COLO829 (cell line): ENCODE data around the gene SLC44A2.
"Not testable (repeated sequence)": the region's sequence is repeated elsewhere in the genome, so short reads cannot be mapped to it uniquely, and the experiment has no call there.

Experiments used
- DNase-seq: peaks from one replicate; pipeline ENCODE4 v3.0.0; 2012; ENCODE audit warnings: low spot score

The SLC44A2 gene

DNA sequence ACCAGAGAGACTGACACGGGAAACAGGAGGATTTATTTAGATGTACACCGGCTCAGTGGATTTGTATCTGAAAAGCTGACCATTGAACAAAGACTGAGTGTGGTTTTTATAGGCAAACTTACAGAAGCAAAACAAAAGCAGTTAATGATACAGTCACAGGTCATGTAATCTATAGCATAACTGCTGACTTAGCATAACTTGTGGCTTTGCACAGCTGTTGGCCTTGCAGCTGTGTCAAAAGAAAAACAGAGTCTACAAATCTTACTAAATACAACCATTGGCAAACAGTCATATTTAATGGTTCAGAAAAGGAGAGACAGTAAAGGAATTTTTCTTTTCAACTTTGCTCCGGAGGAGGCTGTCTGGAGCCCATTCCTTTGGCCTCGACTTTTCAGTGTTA, 26.5 kb downstream of the SLC44A2 start:
- no peak for DNase-seq

DNA sequence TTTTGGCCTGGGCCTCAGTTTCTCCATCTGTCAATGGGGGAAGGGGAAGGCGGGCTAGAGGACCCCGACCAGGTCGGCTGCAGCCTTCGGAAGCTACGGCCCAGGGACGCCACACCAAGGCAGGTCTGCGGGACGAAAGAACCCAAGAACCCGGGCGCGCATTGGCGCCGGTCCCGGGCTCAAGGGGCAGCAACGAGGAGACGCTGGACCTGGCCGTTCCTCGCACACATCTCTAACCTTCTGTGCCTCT, 28.1 kb downstream of the SLC44A2 start:
- DNase-seq: no peak

DNA sequence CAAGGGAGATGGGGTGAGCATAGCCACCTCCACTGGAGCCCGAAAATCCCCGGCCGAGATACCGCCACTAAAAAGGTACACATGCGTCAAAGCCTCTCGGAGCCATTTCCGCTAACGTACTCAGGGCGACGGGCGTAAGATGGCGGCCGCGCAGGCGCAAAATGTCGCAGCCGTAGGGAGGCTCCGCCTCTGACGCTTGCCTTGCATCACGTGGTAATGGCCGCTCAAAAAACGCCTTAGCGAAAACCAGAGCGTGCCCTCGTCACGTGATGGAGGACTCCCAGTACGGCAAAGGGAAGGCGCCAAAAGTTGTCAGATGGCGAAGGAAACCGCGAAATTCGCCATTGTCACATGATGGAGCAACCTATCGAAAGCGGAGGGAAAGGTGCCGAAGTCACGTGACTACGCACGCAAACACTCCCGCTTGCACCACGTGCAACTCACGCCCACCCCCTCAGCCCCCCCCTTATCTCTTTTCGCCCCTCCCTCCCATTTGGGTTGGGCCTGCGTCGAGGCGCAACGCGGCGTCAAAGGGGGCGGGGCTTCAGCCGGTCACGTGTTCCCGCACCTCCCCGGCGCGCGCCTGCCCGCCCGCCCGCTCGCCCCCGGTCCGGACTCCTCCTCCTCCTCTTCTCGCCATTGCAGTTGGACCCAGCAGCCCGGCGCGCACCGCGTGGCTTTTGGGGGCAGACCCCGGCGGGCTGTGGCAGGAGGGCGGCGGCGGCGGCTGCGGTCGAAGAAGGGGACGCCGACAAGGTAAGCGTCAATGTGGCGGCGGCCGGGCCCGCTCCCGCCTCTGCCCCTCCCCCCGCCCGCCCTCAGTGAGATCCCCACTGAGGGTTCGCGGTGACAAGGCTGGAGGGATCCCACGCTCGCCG, 28.6 kb downstream of the SLC44A2 start, which contains the start of gene ILF3:
Gene ILF3, plus strand, starts transcription at position 615 of the 878 bp plus-strand sequence. CDS start 16,260 bp downstream, outside the sequence.
- DNase-seq: peak; percentile 99

DNA sequence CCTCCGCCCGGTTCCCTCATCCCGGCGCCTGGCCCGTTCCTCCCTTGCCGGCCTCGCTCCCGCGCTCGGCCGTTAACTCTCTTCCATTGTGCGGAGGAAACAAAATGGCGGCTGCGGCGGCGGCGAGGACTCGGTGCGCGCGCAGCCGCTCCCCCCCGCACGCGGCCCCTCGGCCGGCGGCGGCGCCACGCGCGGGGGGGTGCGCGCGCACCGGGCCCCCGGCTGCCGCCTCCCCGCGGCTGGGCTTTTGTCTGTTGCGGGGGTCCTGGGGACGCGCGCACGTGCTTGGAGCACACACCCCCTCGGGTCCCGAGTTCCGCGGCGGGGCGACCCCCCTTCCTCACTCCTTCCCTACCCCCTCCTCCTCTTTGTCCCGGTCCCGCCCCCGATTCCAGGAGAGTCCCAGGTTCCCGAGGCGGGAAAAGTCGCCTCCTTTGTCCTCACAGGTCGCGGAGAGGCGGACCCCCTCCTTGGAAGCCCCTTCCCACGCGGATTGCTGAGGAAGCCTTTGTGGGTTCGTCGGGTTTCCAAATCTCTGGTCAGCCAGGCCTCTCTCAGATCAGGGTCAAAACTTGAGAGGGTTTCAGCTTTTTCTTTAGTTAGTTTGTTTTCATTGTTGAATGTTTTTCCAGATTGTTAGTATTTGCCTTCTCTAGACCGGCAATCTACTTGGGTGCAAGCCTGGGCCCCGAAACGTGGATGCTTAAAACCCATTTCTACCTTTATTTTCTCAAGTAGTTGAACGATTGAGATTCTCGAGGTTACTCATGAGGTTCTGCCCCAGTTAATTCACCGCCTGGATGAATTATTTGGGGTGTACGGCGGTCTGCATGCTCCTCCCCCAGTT, 29.5 kb downstream of the SLC44A2 start:
- DNase-seq: peak; percentile 48

DNA sequence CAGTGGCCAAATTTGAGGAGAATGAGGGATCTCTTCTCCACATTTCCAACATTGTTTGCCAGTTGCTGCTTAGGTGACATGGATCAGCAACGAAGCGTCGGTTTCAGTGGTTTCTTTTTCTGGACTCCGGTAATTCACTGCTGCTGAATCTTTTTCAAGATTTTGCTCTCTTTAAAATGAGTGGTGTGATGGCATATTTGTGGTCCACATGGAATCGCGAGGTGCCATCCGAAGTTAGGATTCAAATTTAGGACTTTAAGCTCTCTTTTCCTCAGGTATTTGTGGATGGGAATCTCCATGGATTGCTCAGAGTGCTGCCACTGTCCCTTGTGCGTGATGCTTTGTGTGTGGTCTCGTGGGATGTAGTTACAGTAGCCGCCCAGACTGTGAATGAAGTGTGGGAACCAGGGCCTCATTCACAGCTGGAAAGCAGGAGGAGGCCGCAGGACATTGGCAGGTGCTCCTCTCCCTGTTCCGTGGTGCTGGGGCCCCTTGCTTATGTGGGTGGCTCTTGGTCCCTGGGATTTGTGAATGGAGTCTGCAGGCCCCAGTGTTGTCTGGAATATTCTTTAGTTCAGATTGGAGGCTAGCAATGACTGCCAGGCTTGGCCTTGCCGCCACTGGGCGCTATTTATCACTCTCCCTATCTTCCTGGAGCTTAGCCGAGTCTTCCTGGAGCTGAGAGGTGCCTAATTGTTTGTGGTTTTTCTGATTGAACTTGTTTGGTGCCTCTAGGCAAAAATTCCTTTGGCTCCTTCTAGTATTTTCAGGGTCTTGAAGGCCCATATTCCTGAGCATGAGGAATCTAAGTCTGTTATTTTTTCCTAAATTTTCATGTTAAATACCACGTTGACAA, 30.3 kb downstream of the SLC44A2 start:
- DNase-seq: no peak

DNA sequence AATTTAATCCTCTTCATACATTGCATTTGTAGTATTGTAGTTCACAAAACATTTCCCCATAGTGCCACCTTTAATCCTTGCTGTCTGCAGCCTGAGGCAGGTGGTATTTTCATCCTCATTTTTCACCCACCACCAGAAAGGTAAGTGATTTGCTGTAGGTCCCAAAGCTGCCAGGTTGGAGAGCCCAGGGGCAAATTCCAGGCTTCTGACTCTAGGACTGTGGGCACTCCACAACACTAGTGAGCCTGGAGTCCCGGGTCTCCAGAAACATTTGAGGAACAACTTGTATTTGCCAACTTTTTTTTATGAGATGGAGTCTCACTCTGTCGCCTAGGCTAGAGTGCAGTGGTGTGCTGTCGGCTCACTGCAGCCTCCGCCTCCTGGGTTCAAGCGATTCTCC, 35.0 kb downstream of the SLC44A2 start:
- DNase-seq: no peak

DNA sequence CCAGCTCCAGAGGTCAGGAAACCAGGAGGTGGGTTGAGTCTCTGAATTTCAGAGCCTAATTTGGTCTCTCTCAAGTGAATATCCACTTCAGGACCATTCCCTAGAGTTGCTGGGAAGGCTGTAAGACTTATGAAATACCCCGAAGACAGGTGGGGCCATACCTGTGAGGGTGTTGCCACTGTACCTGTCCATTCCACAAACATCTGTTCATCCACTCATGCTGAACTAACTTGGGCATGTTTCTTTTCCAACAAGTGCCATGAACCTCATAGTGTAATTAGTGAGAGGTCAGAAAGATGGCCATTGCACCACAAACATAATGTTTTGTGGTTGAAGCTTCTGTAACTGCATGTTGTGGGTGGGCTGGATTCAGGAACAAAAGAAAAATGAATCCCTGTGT, 36.6 kb downstream of the SLC44A2 start:
- DNase-seq: no peak

DNA sequence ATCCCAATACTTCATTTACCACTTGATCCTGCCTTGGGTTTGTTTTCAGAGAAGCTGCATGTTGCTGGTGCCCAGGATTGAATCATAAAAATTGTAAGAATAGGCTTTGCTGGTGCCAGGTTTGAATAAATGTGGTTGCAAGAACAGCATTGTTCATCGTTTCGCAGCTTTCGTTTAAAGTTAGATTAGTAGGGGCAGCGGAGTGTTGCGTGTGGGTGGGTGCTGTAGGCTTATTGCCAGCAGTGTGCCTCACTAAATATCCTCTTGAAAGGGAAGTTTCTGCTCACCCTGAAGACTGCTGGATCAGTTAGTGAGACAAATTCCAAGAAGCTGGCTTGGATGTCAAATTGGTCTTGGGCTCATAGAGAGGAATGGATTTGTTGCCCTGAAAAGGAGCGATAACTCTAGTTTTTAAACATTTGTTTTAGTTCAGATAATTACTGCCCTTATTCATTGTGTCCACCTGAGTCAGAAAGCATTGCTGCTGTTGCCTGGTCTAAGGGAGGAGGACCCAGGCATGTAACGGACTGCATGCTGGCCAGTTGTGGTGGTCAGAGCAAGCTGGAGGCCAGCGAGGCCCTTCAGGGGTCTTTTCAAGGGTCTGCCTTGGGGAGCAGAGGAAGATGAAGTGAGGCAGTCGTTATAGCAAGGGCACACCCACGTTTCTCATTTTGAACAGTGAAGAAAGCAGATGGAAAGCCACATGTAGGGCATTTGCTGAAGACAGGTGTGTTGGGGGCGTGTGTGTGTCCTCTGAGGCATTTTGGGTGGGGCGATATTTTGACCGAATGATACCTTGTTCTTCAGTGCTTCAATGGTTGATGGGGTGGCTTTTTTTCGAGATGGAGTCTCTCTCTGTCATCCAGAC, 37.3 kb downstream of the SLC44A2 start:
- DNase-seq: no peak

DNA sequence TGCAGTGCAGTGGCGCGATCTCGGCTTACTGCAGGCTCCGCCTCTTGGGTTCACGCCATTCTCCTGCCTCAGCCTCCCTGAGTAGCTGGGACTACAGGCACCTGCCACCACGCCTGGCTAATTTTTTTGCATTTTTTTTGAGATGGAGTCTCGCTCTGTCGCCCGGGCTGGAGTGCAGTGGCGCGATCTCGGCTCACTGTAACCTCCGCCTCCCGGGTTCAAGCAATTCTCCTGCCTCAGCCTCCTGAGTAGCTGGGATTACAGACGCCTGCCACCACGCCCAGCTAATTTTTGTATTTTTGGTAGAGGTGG, 37.9 kb downstream of the SLC44A2 start:
- not testable (repeated sequence) for DNase-seq

DNA sequence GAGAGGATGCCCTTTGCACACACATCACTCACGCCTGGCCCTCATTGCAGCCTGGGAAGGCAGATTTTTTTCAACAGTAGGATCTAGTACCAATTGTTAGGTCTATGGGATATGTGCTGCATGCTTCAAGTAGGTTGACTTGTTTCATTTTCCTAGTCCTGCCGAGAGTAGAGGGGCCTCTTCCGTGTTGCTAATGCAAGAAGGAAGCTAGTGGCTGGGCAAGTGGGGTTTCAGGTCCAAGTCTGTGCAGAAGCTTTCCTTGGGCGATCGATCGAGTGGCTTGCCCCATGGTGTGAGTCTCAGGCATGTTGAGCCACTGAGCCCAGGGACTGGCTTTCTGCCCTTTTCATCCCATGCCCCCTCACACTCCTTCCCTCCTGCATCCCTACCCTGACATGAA, 42.5 kb downstream of the SLC44A2 start:
- no peak for DNase-seq

DNA sequence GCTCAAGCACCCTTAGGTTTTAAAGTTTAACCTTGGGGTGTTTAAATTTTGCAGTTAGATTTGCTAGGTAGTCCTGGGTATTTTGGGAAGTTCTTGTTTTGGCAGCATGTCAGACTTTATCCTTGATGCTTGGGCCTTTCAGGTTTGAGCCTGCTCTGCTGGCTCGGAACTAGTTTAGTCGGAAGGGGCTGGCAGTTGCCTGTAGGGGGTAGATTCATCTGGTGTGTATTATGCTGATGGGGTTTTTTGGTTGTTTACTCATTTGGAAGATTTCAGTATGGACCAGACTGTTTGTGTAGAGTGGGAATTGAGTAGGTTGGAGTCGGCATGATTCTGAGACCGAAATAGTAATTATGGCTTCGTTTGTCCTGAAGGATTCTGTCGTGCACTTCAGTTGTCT, 43.9 kb downstream of the SLC44A2 start:
- no peak for DNase-seq

DNA sequence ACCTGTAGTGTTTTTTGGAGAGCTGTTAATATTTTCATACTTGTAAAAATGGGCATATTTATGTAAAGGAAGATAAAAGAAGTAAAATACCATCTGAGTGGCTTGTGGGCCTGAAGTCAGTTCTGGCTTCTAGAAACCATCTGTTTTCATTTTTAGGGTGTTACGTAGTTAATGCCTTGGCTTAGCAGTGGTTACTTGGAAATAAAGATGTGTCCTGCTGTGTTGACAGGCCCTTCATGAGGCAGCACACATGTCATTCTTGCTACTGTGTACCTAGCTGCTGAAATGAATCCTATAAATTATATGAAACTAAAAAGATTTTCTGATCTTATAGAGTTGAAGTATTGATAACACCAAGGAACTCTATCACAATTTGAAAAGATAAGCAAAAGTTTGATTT, 44.8 kb downstream of the SLC44A2 start:
- no peak for DNase-seq

DNA sequence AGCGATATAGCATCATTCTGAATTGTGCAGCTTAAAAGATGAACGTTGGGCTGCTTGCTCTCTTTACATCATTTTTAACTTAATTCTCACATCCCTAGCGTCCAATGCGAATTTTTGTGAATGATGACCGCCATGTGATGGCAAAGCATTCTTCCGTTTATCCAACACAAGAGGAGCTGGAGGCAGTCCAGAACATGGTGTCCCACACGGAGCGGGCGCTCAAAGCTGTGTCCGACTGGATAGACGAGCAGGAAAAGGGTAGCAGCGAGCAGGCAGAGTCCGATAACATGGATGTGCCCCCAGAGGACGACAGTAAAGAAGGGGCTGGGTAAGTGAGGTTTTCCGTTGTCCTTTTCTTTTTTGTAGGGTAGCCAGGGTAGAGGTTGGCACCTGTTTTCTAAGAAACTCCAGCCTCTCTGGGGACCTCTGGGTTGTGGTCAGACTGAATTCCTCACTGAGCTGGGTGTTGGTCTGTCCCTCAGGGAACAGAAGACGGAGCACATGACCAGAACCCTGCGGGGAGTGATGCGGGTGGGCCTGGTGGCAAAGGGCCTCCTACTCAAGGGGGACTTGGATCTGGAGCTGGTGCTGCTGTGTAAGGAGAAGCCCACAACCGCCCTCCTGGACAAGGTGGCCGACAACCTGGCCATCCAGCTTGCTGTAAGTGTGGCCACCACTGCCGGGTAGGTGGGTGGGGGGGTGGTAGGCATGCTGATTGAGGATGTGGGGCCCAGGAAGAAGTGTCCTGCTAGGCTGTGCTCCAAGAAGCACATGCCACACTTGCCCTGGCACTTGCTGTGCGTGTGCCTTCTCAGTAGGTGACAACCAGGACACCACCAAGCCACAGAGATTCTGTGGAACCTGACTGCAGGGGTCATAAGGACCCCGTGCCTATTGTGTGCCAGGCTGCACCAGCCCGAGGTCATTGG, 45.8 kb downstream of the SLC44A2 start:
- no peak for DNase-seq

DNA sequence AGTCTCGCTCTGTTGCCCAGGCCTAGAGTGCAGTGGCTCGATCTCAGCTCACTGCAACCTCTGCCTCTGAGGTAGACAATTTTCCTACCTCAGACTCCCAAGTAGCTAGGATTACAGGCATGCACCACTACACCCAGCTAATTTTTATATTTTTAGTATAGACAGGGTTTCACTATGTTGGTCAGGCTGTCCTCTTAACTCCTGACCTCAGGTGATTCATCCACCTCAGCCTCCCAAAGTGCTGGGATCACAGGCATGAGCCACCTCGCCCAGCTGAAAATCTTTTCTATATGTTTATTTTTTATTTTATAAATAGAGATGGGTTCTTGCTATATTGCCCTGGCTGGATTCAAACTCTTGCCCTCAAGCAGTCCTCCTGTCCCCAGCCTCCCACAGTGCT, 46.6 kb downstream of the SLC44A2 start:
- not testable (repeated sequence) for DNase-seq

DNA sequence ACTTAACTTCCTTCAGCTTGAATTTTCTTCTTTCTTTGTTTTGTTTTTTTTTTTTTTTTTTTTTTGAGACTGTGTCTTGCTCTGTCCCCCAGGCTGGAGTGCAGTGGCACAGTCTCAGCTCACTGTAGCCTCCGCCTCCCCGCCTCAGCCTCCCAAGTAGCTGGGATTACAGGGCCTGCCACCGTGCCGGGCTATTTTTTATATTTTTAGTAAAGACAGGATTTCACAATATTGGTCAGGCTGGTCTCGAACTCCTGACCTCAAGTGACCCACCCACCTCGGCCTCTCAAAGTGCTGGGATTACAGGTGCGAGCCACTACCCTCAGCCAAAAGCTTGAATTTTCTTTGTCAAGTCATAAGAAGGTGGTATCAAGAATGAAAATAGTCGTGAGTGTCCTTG, 49.9 kb downstream of the SLC44A2 start:
- DNase-seq: not testable (repeated sequence)

DNA sequence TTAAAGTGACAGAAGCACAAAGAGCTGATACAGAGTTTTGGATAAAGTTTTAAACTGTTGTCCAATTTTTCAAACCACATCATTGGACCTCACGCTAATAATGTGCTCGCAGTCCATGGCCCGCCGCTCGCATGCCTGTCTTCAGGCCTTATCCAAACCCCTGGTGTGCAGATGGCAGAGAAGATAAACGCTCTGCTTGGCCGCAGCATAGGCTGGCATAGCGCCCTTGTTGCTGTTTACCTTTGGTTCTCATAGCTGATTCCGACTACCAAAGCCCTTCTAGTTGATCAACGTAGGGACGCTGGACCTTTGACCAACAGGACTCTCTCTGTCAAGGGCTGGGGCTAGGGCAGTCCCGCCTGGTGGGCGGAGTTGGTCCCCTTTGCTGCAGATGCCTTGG, 52.4 kb downstream of the SLC44A2 start:
- no peak for DNase-seq

DNA sequence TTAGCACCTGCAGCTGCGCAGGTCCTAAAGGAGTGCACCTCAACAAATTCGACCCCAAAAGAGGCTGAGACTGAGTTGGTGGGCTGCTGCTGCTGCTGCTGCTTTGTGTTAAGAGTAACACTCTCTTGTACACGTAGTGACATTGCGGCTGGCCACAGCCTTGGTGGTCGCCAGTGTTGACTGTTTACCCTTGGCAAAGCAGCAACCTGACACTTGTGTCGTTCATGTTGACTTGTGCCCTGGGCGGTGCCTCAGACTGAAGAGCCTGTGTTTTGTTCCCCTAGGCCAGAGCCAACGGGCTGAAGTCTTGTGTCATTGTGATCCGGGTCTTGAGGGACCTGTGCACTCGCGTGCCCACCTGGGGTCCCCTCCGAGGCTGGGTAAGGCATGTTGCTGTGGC, 53.5 kb downstream of the SLC44A2 start:
- no peak for DNase-seq

DNA sequence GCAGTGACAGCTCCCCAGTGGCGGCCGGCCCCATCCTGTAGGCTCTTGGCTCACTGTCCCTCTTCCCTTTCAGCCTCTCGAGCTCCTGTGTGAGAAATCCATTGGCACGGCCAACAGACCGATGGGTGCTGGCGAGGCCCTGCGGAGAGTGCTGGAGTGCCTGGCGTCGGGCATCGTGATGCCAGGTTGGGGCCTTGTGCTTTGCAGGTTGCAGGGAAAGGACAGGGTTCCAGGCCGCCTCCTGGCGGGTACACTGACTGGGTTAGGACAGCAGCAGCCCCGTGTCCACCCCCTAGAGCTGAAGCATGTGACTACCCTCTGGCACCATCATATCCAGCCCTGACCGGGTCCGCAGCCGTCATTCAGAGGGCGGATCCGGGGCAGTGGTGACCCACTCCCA, 54.4 kb downstream of the SLC44A2 start:
- DNase-seq: no peak

DNA sequence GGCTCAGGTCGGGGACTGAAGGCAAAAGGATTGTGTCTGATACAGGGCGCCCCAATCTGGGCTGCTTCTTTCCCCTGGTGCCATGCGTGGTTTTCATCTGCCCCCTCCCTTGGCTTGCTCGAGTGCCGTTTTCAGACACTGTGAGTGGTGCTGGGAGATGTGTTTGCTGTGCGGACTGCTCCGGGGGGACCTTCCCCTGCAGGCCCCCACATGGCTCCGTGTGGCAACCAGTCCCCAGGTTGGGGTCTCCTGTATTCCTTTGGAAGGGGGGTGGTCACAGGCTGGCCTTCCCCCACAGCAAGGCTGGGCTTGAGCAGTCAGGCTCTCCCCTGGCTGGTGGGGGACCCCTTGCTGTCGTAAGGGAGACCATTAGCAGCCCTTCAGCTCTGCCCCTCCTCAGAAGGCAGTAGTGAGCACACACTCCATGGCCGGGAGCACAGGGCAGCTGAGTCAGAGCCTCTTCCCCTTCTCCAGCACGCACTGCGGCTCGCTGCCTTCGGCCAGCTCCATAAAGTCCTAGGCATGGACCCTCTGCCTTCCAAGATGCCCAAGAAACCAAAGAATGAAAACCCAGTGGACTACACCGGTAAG, 55.3 kb downstream of the SLC44A2 start:
- DNase-seq: no peak

DNA sequence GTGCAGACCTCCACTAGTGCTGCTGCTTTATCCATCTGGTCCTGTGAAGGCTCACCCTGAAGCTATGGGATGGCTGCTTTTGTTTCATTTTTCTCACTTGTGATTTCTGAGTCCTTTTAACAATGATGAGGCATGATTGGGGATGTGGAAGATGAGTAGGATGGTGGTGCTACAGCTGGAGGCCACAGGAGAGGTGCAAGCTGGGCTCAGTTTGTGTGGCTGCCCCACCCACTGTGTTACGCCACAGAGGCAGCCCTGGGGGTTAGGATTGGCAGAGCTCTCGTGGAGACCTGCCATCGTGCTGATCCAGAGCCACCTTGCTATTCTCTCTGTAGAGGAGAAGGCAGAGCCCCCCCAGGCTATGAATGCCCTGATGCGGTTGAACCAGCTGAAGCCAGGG, 56.3 kb downstream of the SLC44A2 start:
- DNase-seq: no peak
